ENCODE data around the gene DYNLL1. TPM values are rescaled to one million over a fixed set of nuclear protein-coding genes. Genes with fewer than 3 reads are reported as not detected.

The DYNLL1 gene
- total and polyA plus RNA-seq, 2 of the 13 experiments (the other 11 are each of a cell fraction or from before 2014, with no cell fraction given) = 271 to 294 TPM

- TF ChIP-seq, protein P1, sequence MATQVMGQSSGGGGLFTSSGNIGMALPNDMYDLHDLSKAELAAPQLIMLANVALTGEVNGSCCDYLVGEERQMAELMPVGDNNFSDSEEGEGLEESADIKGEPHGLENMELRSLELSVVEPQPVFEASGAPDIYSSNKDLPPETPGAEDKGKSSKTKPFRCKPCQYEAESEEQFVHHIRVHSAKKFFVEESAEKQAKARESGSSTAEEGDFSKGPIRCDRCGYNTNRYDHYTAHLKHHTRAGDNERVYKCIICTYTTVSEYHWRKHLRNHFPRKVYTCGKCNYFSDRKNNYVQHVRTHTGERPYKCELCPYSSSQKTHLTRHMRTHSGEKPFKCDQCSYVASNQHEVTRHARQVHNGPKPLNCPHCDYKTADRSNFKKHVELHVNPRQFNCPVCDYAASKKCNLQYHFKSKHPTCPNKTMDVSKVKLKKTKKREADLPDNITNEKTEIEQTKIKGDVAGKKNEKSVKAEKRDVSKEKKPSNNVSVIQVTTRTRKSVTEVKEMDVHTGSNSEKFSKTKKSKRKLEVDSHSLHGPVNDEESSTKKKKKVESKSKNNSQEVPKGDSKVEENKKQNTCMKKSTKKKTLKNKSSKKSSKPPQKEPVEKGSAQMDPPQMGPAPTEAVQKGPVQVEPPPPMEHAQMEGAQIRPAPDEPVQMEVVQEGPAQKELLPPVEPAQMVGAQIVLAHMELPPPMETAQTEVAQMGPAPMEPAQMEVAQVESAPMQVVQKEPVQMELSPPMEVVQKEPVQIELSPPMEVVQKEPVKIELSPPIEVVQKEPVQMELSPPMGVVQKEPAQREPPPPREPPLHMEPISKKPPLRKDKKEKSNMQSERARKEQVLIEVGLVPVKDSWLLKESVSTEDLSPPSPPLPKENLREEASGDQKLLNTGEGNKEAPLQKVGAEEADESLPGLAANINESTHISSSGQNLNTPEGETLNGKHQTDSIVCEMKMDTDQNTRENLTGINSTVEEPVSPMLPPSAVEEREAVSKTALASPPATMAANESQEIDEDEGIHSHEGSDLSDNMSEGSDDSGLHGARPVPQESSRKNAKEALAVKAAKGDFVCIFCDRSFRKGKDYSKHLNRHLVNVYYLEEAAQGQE (IDR thresholded peaks at IDR 0.05; ENCODE audit: borderline replicate concordance in 1 of 2, low read depth in 1 of 2, low read length in 2 of 2) = no peak
- TF ChIP-seq ZSCAN22 (CRISPR knock-in tag; IDR thresholded peaks at IDR 0.05) = no peak
- peak; percentile 99; the same call in 1 of the 2 replicates for TF ChIP-seq DMTF1 (CRISPR knock-in tag; IDR thresholded peaks at IDR 0.05)
- no peak for TF ChIP-seq PAF1 (CRISPR knock-in tag; IDR thresholded peaks at IDR 0.05)
- TF ChIP-seq ZNF879 (CRISPR knock-in tag; IDR thresholded peaks at IDR 0.05) = no peak
- TF ChIP-seq KLF13 (CRISPR knock-in tag; IDR thresholded peaks at IDR 0.05) = no peak
- TF ChIP-seq SNRNP70 (IDR thresholded peaks at IDR 0.05; ENCODE audit: low read depth, low read length) = no peak
- no peak for TF ChIP-seq ZNF430 (CRISPR knock-in tag; IDR thresholded peaks at IDR 0.05)
- no peak; the same call in 1 of the 2 replicates for TF ChIP-seq ZZZ3 (CRISPR knock-in tag; IDR thresholded peaks at IDR 0.05; ENCODE audit: borderline replicate concordance)
- TF ChIP-seq ZNF205 (CRISPR knock-in tag; IDR thresholded peaks at IDR 0.05) = no peak
- TF ChIP-seq ZNF749 (CRISPR knock-in tag; IDR thresholded peaks at IDR 0.05; ENCODE audit: borderline replicate concordance) = no peak
- TF ChIP-seq ZNF678 (CRISPR knock-in tag; IDR thresholded peaks at IDR 0.05) = 0 out of 2 replicates have a peak, but pooled peaks have one; percentile 66
- TF ChIP-seq TEAD2 (CRISPR knock-in tag; IDR thresholded peaks at IDR 0.05) = no peak
- no peak for TF ChIP-seq HDAC6 (IDR thresholded peaks at IDR 0.05; ENCODE audit: low read depth, low read length)
- TF ChIP-seq ELF1 (CRISPR knock-in tag; IDR thresholded peaks at IDR 0.05) = peak; percentile 81
- no peak for TF ChIP-seq MBNL3 (CRISPR knock-in tag; conservative IDR thresholded peaks at IDR 0.05)
- no peak for TF ChIP-seq ZNF367 (CRISPR knock-in tag; IDR thresholded peaks at IDR 0.05; ENCODE audit: borderline replicate concordance)
- peak; percentile 53; the same call in 1 of the 2 replicates for TF ChIP-seq HES4 (CRISPR knock-in tag; IDR thresholded peaks at IDR 0.05; ENCODE audit: borderline replicate concordance)
- peak; percentile 43 for TF ChIP-seq HNRNPK (IDR thresholded peaks at IDR 0.05; ENCODE audit: low read depth, low read length, poor library complexity, severe bottlenecking)
- no peak for TF ChIP-seq HIVEP1 (CRISPR knock-in tag; IDR thresholded peaks at IDR 0.05)
- TF ChIP-seq U2AF2 (IDR thresholded peaks at IDR 0.05; ENCODE audit: low read depth, low read length) = no peak
- TF ChIP-seq ZEB1 (IDR thresholded peaks at IDR 0.05; ENCODE audit: insufficient replicate concordance, low read depth) = no peak
- no peak for TF ChIP-seq ETV6 (CRISPR knock-in tag; conservative IDR thresholded peaks at IDR 0.05)
- TF ChIP-seq ARNT (IDR thresholded peaks at IDR 0.05) = no peak
These were observed 38.3 kb downstream of the DYNLL1 start, which contains the start of gene RNF10 (continued) for GRCh38 chr12:120534203-120534702.
